Aorta (tissue), 5 donors: ENCODE results near the gene TMEM106C. TPM values are rescaled to one million over a fixed set of nuclear protein-coding genes. Genes with fewer than 3 reads are reported as not detected.

ENCODE experiments used
- ATAC-seq: fragments of 200-7000 bp; cut with Tn5 transposase; one replicate; pipeline ENCODE4 v1.9.1; 2022; ENCODE audit warnings: moderate library complexity; ENCODE audit not compliant: low FRiP score
- DNase-seq, 2 donors: peaks; one replicate each; pipeline ENCODE4 v3.0.0-alpha.2; 2020
- H3K27ac ChIP-seq, 2 donors: one replicate each; pipeline ENCODE4 v1.5.1; 2013; ENCODE audit warnings: low read length in 2 of 2, mild to moderate bottlenecking in 2 of 2, moderate library complexity in 2 of 2, control low read depth in 1 of 2, inconsistent platforms in 1 of 2, low read depth in 1 of 2
- H3K27me3 ChIP-seq, 2 donors: one replicate each; pipeline ENCODE4 v1.6.1; 2013; ENCODE audit warnings: control low read depth in 1 of 2, low read length in 1 of 2, mild to moderate bottlenecking in 1 of 2, moderate library complexity in 1 of 2; ENCODE audit not compliant: insufficient read depth in 2 of 2, control insufficient read depth in 1 of 2
- H3K36me3 ChIP-seq, 2 donors: one replicate each; pipeline ENCODE4 v1.6.1; 2013; ENCODE audit warnings: control low read depth in 1 of 2, low read length in 1 of 2, mild to moderate bottlenecking in 1 of 2; ENCODE audit not compliant: insufficient read depth in 2 of 2, control insufficient read depth in 1 of 2
- H3K4me1 ChIP-seq, 2 donors: one replicate each; pipeline ENCODE4 v1.6.1; 2013; ENCODE audit warnings: low read length in 2 of 2, control low read depth in 1 of 2, mild to moderate bottlenecking in 1 of 2, moderate library complexity in 1 of 2; ENCODE audit not compliant: insufficient read depth in 2 of 2, control insufficient read depth in 1 of 2
- H3K4me3 ChIP-seq, 2 donors: one replicate each; pipeline ENCODE4 v1.5.1; 2013; ENCODE audit warnings: low read length in 2 of 2, control low read depth in 1 of 2, mild to moderate bottlenecking in 1 of 2
- H3K9me3 ChIP-seq: one replicate; pipeline ENCODE4 v1.6.1; 2013; ENCODE audit warnings: mild to moderate bottlenecking, low read length; ENCODE audit not compliant: control insufficient read depth
- WGBS, 2 donors: extraction: QIAGEN DNeasy Blood & Tissue Kit; methylation state at CpG; one replicate each; pipeline ENCODE4 v1.1.7; 2013; 5-methylcytosine and 5-hydroxymethylcytosine counted together
- intact Hi-C, 2 donors: fragments of 100-400 bp; cut with DNase I; formaldehyde crosslinking; loops; one replicate each; pipeline versions ENCODE4 v1.14.2 to v1.15.0; 2022
- polyA plus RNA-seq, 2 donors: library from polyadenylated mRNA; stranded (reverse); fragments of 200-250 nt; gene quantifications; one replicate each; pipeline ENCODE4 v1.2.3, GENCODE V29; 2013
- total RNA-seq, 2 donors: library from RNA; stranded (reverse); fragmentation: NEBNext Ultra II Directional; extraction: Animal tissue kit (Norgen Biotek cat#: 25700); gene quantifications; one replicate each; pipeline ENCODE4 v1.2.1, GENCODE V29; 2021
- donor health status: healthy with polysubstance abuse.
- donor health status: Bipolar disorder and iron deficiency.
- donor health status: DM: no; HTN: no; CAD: no.
- donor health status: DM: no; HTN: no; CAD: no.
- donor health status: DM: yes; HTN: yes; CAD: no.

Gene TMEM106C
- total and polyA plus RNA-seq, 4 donors: 56.3 to 220 (median 69.5) TPM

DNA sequence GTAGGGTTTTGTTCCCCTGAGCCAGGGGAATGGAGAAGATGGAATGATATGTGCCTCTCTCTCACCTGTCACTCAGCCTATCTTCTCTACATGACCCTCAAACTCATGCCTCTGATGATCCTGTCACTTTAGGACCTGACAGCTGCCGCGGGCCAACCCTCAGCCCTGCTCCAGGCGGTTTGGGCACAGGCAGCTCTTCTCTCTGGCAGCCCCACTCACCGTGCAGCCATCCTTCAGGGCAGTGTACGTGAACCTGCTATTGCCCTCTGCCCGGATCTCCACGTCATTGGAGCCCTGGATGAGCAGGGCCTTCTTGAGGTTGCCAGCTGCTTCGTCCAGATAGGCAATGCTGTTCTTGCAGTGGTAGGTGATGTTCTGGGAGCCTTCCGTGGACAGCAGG is 10.5 kb downstream of the TMEM106C start:
- 93 to 96% methylated on average over 9 of the region's 9 CpGs for WGBS, 2 donors
- intact Hi-C loops: no loop called here
- Histone ChIP-seq H3K4me3 (no peak overlapping the region), H3K4me1 (no peaks in the 10 kb centered on the region), H3K27me3 (no peaks in the 10 kb centered on the region), H3K36me3 (no peaks in the 10 kb centered on the region), H3K9me3 (no peaks in the 10 kb centered on the region), H3K27ac (no peak overlapping the region)
- DNase-seq: no peak
- no peak for ATAC-seq

DNA sequence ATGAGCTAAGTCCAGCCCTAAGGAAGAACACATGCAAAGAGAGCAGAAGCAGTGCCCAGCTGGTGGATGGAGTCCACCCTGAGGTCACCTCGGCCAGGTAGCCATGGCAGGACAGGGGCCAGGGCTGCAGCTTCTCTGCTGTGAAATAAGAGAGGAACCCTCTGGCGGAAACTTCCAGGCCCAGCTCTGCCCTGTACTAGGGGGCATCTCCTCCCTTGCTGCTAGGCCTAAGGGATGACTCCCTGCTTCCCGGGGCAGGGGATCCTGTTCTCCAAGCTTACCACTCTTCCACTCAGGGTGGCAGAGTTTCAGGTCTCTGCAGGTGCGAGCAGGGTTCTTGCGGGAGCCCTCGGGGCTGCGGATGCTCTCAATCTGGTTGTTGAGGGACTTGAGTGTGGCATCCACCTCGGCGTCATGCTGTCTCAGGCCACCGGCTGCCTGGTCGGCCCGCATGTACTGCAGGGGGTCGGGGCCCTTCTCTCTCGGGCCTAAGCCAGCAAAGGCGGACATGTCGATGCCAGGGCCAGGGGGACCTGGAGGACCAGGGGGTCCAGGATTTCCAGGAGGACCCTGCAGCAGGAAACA is 11.7 kb downstream of the TMEM106C start:
- ATAC-seq: no peak
- no peak for DNase-seq
- intact Hi-C loops: no loop called here
- Histone ChIP-seq H3K9me3 (no peaks in the 10 kb centered on the region), H3K36me3 (no peaks in the 10 kb centered on the region), H3K4me3 (no peak overlapping the region), H3K27ac (no peak overlapping the region), H3K4me1 (no peaks in the 10 kb centered on the region), H3K27me3 (no peaks in the 10 kb centered on the region)
- WGBS, 2 donors: 96 to 98% methylated on average over 16 of the region's 16 CpGs

GRCh38 chr12:47975816-47976215 is 12.4 kb downstream of the TMEM106C start:
- Histone ChIP-seq H3K36me3 (no peaks in the 10 kb centered on the region), H3K4me3 (no peak overlapping the region), H3K4me1 (no peaks in the 10 kb centered on the region), H3K27ac (no peak overlapping the region), H3K9me3 (no peaks in the 10 kb centered on the region), H3K27me3 (no peaks in the 10 kb centered on the region)
- DNase-seq (no peak), ATAC-seq (no peak)
- intact Hi-C loops: no loop called here
- 95 to 96% methylated on average over 11 of the region's 11 CpGs for WGBS, 2 donors

DNA sequence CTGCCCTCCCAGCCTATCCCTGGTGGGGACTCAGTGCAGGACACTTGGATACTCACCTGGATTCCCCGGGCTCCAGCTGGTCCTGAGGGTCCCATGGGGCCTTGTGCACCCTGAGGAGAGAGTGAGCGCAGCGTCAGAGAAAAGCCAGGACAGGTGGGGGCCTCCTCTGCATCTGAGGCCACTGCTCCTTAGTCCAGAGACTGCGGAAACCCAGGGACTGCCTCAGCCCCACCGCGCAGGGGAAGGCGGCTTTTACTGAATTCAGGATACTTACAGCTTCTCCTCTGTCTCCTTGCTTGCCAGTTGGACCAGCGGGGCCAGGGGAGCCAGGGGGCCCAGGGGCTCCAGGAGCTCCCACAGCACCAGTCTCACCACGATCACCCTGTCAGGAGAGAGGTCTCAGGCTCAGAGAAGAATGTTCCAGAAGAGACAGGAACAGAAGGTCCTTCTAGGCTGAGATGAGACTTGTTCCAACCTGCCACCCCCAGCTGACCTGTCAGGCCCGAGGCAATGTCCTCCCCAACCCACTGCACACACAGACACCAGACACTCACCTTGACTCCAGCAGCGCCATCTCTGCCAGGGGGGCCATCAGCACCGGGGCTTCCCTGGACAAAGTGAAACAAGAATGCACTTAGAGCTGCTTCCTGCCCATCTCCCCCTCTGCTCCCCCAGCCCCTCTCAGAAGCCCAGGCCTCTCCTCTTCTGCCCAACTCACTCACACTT is 13.8 kb downstream of the TMEM106C start:
- H3K4me3 ChIP-seq: no peak overlapping the region
- H3K27ac ChIP-seq: no peak overlapping the region
- H3K4me1 ChIP-seq: no peaks in the 10 kb centered on the region
- WGBS, 2 donors: 89 to 92% methylated on average over 12 of the region's 12 CpGs
- DNase-seq (no peak), ATAC-seq (no peak)
- intact Hi-C loops: no loop called here
- H3K36me3 ChIP-seq: no peaks in the 10 kb centered on the region
- no peaks in the 10 kb centered on the region for H3K9me3 ChIP-seq
- H3K27me3 ChIP-seq: no peaks in the 10 kb centered on the region

GRCh38 chr12:47977772-47978597 is 14.6 kb downstream of the TMEM106C start:
- 84 to 86% methylated on average over 14 to 18 of the region's 18 CpGs for WGBS, 2 donors
- Histone ChIP-seq H3K4me1 (no peaks in the 10 kb centered on the region), H3K27me3 (no peaks in the 10 kb centered on the region), H3K27ac (no peak overlapping the region), H3K4me3 (no peak overlapping the region), H3K9me3 (no peaks in the 10 kb centered on the region), H3K36me3 (no peaks in the 10 kb centered on the region)
- ATAC-seq (no peak), DNase-seq (no peak)
- intact Hi-C loops: no loop called here

DNA sequence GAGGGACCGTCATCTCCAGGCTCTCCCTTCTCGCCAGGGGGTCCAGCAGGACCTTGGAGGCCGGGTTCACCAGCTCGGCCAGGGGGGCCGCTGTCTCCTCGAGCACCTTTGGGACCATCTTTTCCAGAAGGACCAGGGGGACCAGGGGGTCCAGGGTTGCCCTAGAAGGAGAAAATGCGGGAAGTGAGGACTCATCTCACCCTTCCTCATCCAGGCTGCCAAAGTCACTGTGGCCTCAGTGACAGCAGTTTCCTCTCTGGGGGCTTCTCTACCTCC is 15.1 kb downstream of the TMEM106C start:
- ATAC-seq (no peak), DNase-seq (no peak)
- Histone ChIP-seq H3K36me3 (no peaks in the 10 kb centered on the region), H3K4me3 (no peak overlapping the region), H3K27ac (no peak overlapping the region), H3K9me3 (no peaks in the 10 kb centered on the region), H3K4me1 (no peaks in the 10 kb centered on the region), H3K27me3 (no peaks in the 10 kb centered on the region)
- whole genome bisulfite sequencing, 2 donors: 87 to 91% methylated on average over 7 of the region's 7 CpGs
- intact Hi-C loops: no loop called here

GRCh38 chr12:47979166-47979565 is 15.8 kb downstream of the TMEM106C start:
- H3K4me1 ChIP-seq: no peaks in the 10 kb centered on the region
- 81 to 89% methylated on average over 5 of the region's 5 CpGs for WGBS, 2 donors
- no peak overlapping the region for H3K4me3 ChIP-seq
- no peaks in the 10 kb centered on the region for H3K9me3 ChIP-seq
- no peaks in the 10 kb centered on the region for H3K27me3 ChIP-seq
- no peak for DNase-seq
- intact Hi-C loops: no loop called here
- H3K27ac ChIP-seq: no peak overlapping the region
- no peaks in the 10 kb centered on the region for H3K36me3 ChIP-seq
- no peak for ATAC-seq

- H3K27me3 ChIP-seq: no peaks in the 10 kb centered on the region
- intact Hi-C loops: no loop called here
- H3K9me3 ChIP-seq: no peaks in the 10 kb centered on the region
- H3K4me3 ChIP-seq: no peak overlapping the region
- ATAC-seq: no peak
- no peaks in the 10 kb centered on the region for H3K4me1 ChIP-seq
- no peaks in the 10 kb centered on the region for H3K36me3 ChIP-seq
- DNase-seq: no peak
- H3K27ac ChIP-seq: no peak overlapping the region
- 90 to 91% methylated on average over 10 to 11 of the region's 11 CpGs for WGBS, 2 donors
These were observed 16.3 kb downstream of the TMEM106C start for GRCh38 chr12:47979686-47980085.

DNA sequence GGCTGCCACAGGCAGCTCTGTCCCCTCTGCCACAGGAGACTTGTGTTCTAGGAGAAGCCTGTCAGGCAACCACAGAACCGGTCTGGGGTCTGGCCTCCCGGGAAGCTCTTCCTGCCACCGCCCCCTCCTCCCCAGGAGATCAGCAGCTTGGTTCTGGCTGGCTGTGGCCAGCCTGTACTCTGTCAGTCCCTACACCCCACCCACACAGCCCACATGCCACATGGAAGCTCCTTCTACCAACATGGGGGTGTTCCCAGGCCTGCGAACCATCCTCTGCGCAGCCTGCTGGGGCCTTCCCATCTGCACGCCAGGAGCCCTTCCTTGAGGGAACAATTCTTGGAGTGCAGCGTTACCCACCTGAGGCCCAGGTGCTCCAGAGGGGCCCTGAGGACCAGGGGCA is 16.8 kb downstream of the TMEM106C start:
- ATAC-seq (no peak), DNase-seq (no peak)
- intact Hi-C loops: no loop called here
- no peak overlapping the region for H3K27ac ChIP-seq
- H3K4me3 ChIP-seq: no peak overlapping the region
- H3K27me3 ChIP-seq: no peaks in the 10 kb centered on the region
- H3K36me3 ChIP-seq: no peaks in the 10 kb centered on the region
- no peaks in the 10 kb centered on the region for H3K4me1 ChIP-seq
- WGBS, 2 donors: 85 to 92% methylated on average over 7 of the region's 7 CpGs
- no peaks in the 10 kb centered on the region for H3K9me3 ChIP-seq
